ENCODE results near the gene MRAS.

Gene MRAS

GRCh38 chr3:138349926-138350665, 1.7 kb downstream of the MRAS start:
- in situ Hi-C loops (cut with HindIII; ENCODE audit: low pct_unique_long_range_greater_than_20kb, low sequenced_read_pairs) = no loop called here
- no peak for DNase-seq (ENCODE audit: low read depth in 1 of 2, low spot score in 1 of 2)
- no peak for TF ChIP-seq JUND (IDR thresholded peaks at IDR 0.05; ENCODE audit: low read depth)

- TF ChIP-seq JUND (IDR thresholded peaks at IDR 0.05; ENCODE audit: low read depth) = no peak
- DNase-seq (ENCODE audit: low read depth in 1 of 2, low spot score in 1 of 2) = no peak
- in situ Hi-C loops (cut with HindIII; ENCODE audit: low pct_unique_long_range_greater_than_20kb, low sequenced_read_pairs) = no loop called here
Measured at GRCh38 chr3:138351151-138351550, 2.8 kb downstream of the MRAS start.

GRCh38 chr3:138351916-138352550, 3.7 kb downstream of the MRAS start:
- in situ Hi-C loops (cut with HindIII; ENCODE audit: low pct_unique_long_range_greater_than_20kb, low sequenced_read_pairs) = no loop called here
- DNase-seq (ENCODE audit: low read depth in 1 of 2, low spot score in 1 of 2) = no peak
- TF ChIP-seq JUND (IDR thresholded peaks at IDR 0.05; ENCODE audit: low read depth) = no peak

DNA sequence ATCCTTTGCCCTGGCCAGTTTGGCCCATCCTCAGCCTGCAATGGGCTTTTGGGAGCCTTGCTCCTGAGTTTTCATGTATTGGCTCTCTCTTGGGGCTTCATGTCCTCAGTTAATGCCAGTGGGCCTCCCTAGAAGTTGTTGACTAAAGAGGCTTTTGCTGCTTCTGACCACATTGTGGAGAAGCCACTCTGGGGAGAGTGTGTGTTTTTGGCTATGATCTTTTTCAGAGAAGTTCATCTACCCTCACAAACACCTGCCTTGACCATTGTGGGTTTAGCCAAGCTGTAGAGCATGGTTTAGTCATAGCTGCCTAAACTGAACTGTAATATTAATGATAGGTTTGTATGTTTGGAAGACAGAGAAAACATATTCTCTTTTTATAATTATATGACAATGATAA, 6.0 kb downstream of the MRAS start:
- TF ChIP-seq JUND (IDR thresholded peaks at IDR 0.05; ENCODE audit: low read depth) = no peak
- no peak for DNase-seq (ENCODE audit: low read depth in 1 of 2, low spot score in 1 of 2)
- in situ Hi-C loops (cut with HindIII; ENCODE audit: low pct_unique_long_range_greater_than_20kb, low sequenced_read_pairs) = no loop called here

- in situ Hi-C loops (cut with HindIII; ENCODE audit: low pct_unique_long_range_greater_than_20kb, low sequenced_read_pairs) = no loop called here
- no peak for TF ChIP-seq JUND (IDR thresholded peaks at IDR 0.05; ENCODE audit: low read depth)
- DNase-seq (ENCODE audit: low read depth in 1 of 2, low spot score in 1 of 2) = no peak
Measured at GRCh38 chr3:138355071-138355470, 6.7 kb downstream of the MRAS start.

DNA sequence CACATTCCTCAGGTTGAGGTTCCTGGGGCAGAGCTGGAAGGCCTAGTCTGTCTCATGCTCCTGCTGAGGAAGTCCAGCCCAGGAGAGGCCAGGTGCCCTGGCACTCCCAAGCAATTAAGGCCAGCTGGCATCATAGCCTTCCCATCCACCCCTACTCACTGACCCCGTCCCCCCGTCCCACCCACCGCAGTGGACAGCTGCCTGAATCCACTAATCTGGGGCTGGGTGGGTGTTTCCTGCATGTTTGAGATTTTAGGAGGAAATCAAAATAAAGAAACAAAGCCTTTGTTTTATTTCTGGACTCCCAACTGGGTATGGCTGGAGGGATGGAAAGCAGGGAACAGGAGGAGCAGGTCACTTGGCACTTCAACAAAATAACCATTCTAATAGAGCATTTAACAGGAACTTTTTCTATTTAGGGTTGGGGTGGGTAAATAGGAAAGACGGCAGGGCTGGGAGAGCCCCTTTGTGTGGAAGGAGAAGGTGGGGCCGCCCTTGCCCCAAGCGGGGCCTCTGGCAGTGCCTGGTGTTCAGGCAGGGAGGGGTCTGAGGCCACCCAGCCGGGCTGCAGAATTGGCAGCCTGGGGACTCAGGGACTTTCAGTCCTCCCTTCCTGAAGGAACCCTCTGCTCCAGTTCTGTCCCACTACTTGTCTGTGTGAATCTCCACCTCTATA, 8.5 kb downstream of the MRAS start:
- no peak for DNase-seq (ENCODE audit: low read depth in 1 of 2, low spot score in 1 of 2)
- TF ChIP-seq JUND (IDR thresholded peaks at IDR 0.05; ENCODE audit: low read depth) = no peak
- in situ Hi-C loops (cut with HindIII; ENCODE audit: low pct_unique_long_range_greater_than_20kb, low sequenced_read_pairs) = no loop called here

DNA sequence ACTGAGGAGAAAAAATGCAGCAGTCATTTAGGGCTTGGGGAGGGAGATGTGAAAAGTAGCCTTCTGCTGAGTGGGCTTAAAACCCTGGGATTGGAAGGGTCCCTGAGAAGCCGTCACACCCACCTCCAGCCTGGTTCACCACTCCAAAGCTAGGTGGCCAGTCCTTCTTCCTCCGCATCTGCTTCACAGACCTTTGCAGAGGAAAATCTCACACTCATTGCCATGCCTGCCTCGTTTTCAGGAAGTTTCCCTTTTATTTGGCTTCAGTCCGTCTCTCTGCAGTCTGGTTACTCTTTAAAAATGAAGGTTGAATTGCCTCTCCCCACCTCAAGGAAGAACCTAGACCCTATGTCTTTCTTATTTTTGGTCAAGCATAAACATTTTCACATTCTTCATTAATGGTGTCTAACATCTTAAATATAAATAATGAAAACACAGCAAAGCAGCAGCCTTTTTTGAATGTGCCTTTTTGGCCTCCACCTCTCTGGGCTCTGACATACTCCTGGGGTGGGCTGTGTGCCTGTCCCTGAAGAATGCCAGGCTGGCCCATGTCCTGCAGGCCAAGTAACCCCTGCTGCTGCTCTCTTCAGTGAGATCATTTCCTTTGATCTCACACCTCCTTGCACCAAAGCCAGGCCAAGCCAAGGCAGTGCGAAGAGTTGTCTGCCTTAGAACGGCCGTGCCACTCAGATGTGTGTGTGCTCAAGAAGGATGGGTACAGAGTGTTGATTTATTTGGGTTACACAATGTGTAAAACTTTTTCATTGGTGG, 11.0 kb downstream of the MRAS start:
- no peak for DNase-seq (ENCODE audit: low read depth in 1 of 2, low spot score in 1 of 2)
- TF ChIP-seq JUND (IDR thresholded peaks at IDR 0.05; ENCODE audit: low read depth) = no peak
- in situ Hi-C loops (cut with HindIII; ENCODE audit: low pct_unique_long_range_greater_than_20kb, low sequenced_read_pairs) = no loop called here

DNA sequence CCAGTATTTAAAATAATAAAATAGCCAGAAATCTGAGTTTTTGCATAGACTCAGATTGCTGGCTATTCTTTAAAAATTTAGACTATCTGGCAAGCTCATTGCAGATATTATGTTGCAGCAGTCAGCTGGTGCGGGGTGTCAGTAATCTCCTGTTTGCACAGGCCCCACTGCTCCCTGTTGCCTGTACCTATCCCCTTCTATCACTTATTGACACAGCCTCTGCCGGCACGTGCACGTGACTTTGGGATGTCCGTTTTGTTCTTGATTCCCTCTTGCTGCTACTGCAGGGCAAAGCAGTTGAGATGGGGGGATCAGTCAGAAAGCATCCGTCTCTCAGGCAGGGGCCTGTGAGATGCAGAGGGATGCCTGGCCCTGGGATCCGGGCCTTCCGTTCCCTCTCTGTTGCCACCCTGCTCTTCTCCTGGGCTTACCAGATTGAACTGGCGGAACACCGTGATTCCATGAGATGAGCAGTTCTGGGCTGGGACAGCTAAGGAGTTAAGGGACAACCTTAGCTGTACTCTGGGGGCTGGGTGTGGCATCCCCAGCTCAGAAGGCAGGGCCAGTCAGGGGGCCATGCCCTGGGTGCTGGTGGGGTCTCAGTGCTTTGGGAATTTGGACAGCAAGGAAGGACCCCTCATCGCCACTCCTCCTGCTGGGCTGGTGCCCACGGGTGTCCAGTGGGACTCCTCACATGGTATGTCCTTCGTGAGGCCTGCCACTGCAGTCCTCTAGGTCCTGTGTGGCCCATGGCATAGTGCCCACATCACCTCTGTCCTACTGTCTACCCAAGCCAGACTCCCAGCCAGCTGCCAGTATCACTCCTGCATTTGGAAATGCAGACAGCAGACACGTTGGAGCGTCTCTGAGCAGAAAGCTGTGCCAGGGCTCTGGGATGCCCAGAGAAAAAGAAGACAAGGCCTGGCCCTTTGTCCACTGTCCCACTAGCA, 11.8 kb downstream of the MRAS start:
- in situ Hi-C loops (cut with HindIII; ENCODE audit: low pct_unique_long_range_greater_than_20kb, low sequenced_read_pairs) = no loop called here
- no peak for DNase-seq (ENCODE audit: low read depth in 1 of 2, low spot score in 1 of 2)
- TF ChIP-seq JUND (IDR thresholded peaks at IDR 0.05; ENCODE audit: low read depth) = no peak

GRCh38 chr3:138360869-138361525, 12.6 kb downstream of the MRAS start:
- DNase-seq (ENCODE audit: low read depth in 1 of 2, low spot score in 1 of 2) = no peak
- in situ Hi-C loops (cut with HindIII; ENCODE audit: low pct_unique_long_range_greater_than_20kb, low sequenced_read_pairs) = no loop called here
- TF ChIP-seq JUND (IDR thresholded peaks at IDR 0.05; ENCODE audit: low read depth) = no peak

DNA sequence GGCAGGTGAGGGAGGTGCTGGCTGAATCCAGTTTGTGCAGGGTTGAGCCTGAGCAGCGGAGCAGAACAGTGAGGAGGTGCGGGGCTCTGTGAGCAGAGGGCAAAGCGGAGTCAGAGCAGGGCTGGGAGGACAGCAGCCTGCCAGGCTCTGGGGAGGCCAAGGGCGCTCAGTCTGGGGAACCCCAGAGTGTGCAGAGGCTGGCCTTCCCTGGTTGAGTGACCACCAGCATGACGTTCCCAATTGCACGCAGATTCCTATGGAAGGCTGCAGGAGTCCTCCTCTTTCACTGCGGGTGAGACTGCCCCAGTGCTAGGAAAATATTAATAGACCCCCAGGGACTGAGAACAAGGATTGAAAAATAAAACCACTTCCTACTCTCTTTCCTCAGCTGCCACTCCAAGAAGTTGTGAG, 13.2 kb downstream of the MRAS start:
- no peak for TF ChIP-seq JUND (IDR thresholded peaks at IDR 0.05; ENCODE audit: low read depth)
- in situ Hi-C loops (cut with HindIII; ENCODE audit: low pct_unique_long_range_greater_than_20kb, low sequenced_read_pairs) = no loop called here
- no peak for DNase-seq (ENCODE audit: low read depth in 1 of 2, low spot score in 1 of 2)

DNA sequence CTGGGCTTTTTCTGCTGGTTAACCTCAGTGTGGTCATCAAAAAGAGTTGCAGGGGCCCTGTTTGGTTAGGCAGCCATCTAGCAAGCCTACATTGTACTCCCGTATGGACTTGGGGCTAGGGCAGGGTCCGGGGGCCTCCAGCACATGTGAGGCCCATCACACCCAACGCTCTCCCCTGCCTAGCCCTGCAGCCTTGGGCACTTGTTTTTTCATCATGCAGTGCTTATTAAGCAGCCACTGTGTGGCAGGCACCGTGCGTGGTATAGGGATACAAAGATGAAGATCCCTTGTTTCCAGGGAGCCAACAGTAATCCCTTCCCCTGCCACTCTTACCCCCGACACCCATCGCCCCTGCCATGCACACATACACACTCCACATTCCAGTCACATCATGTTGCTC, 14.2 kb downstream of the MRAS start:
- no peak for TF ChIP-seq JUND (IDR thresholded peaks at IDR 0.05; ENCODE audit: low read depth)
- in situ Hi-C loops (cut with HindIII; ENCODE audit: low pct_unique_long_range_greater_than_20kb, low sequenced_read_pairs) = no loop called here
- no peak for DNase-seq (ENCODE audit: low read depth in 1 of 2, low spot score in 1 of 2)

Data from T47D (cell line).